ENCODE measurements around the gene TOM1L2. TPM values are rescaled to one million over a fixed set of nuclear protein-coding genes. Genes with fewer than 3 reads are reported as not detected.

Gene TOM1L2
- total RNA-seq, 1 experiment from 2014 or later, result 45.2 TPM

DNA sequence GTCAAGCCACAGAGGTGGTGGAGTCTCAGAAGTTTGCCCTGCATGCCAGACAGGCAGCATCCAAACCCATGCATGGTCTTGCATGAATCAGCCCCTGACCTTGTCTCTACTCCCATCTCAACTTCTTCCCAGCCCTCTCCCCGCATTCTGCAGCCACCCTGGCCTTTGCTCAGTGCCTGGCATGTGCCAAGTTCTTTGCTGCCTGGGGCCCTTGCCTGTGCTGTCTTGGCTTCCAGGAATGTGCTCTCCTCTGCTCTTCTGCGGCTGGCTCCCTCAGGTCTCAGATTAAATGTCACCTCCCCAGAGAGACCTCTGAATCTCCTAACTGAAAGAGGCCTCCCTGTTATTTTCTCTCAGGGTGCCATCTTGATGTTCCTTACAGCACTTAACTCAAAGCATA lies 18.1 kb upstream of the TOM1L2 start:
- ATAC-seq (peak; percentile 58), DNase-seq (ENCODE audit: low read depth, low spot score) (no peak)
- POLR2A ChIA-PET, result no interaction called here
- in situ Hi-C loops (cut with HindIII; ENCODE audit: low pct_unique_long_range_greater_than_20kb, low sequenced_read_pairs) (no loop called here), intact Hi-C loops (cut with micrococcal nuclease; ENCODE audit: unreplicated experiment) (no loop called here)
- BruUV-seq (replicated peaks), result no TSS peak
- Histone ChIP-seq H3K9me3 (ENCODE audit: control insufficient read depth, insufficient read depth, low read depth, low read length) (no peaks in the 10 kb centered on the region), H3K27ac (ENCODE audit: low read length) (peak overlapping the region; percentile 78), H3K36me3 (ENCODE audit: control insufficient read depth, insufficient read depth, low read length) (no peaks in the 10 kb centered on the region), H3K4me1 (ENCODE audit: control insufficient read depth, insufficient read depth, low read length) (peaks cover 14% of the 10 kb centered on the region), H3K4me3 (ENCODE audit: low read depth in 2 of 2, low read length in 2 of 2) (no peak overlapping the region), H3K27me3 (ENCODE audit: control insufficient read depth, insufficient read depth, low read length) (no peaks in the 10 kb centered on the region)
- no peak for TF ChIP-seq POLR2AphosphoS5 (IDR thresholded peaks at IDR 0.05; ENCODE audit: low read depth, low read length)
- TF ChIP-seq, protein P1, sequence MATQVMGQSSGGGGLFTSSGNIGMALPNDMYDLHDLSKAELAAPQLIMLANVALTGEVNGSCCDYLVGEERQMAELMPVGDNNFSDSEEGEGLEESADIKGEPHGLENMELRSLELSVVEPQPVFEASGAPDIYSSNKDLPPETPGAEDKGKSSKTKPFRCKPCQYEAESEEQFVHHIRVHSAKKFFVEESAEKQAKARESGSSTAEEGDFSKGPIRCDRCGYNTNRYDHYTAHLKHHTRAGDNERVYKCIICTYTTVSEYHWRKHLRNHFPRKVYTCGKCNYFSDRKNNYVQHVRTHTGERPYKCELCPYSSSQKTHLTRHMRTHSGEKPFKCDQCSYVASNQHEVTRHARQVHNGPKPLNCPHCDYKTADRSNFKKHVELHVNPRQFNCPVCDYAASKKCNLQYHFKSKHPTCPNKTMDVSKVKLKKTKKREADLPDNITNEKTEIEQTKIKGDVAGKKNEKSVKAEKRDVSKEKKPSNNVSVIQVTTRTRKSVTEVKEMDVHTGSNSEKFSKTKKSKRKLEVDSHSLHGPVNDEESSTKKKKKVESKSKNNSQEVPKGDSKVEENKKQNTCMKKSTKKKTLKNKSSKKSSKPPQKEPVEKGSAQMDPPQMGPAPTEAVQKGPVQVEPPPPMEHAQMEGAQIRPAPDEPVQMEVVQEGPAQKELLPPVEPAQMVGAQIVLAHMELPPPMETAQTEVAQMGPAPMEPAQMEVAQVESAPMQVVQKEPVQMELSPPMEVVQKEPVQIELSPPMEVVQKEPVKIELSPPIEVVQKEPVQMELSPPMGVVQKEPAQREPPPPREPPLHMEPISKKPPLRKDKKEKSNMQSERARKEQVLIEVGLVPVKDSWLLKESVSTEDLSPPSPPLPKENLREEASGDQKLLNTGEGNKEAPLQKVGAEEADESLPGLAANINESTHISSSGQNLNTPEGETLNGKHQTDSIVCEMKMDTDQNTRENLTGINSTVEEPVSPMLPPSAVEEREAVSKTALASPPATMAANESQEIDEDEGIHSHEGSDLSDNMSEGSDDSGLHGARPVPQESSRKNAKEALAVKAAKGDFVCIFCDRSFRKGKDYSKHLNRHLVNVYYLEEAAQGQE (IDR thresholded peaks at IDR 0.05; ENCODE audit: insufficient read depth in 1 of 2, low read depth in 2 of 2, low read length in 1 of 2), result no peak
- TF ChIP-seq TCF7L2 (IDR thresholded peaks at IDR 0.05; ENCODE audit: low read depth, low read length), result no peak
- TF ChIP-seq, protein P2, sequence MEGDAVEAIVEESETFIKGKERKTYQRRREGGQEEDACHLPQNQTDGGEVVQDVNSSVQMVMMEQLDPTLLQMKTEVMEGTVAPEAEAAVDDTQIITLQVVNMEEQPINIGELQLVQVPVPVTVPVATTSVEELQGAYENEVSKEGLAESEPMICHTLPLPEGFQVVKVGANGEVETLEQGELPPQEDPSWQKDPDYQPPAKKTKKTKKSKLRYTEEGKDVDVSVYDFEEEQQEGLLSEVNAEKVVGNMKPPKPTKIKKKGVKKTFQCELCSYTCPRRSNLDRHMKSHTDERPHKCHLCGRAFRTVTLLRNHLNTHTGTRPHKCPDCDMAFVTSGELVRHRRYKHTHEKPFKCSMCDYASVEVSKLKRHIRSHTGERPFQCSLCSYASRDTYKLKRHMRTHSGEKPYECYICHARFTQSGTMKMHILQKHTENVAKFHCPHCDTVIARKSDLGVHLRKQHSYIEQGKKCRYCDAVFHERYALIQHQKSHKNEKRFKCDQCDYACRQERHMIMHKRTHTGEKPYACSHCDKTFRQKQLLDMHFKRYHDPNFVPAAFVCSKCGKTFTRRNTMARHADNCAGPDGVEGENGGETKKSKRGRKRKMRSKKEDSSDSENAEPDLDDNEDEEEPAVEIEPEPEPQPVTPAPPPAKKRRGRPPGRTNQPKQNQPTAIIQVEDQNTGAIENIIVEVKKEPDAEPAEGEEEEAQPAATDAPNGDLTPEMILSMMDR (IDR thresholded peaks at IDR 0.05), result no peak
- no peak for TF ChIP-seq SIN3A (IDR thresholded peaks at IDR 0.05; ENCODE audit: borderline replicate concordance, insufficient read depth, low read depth, low read length)
- CTCF ChIA-PET, result no interaction called here

DNA sequence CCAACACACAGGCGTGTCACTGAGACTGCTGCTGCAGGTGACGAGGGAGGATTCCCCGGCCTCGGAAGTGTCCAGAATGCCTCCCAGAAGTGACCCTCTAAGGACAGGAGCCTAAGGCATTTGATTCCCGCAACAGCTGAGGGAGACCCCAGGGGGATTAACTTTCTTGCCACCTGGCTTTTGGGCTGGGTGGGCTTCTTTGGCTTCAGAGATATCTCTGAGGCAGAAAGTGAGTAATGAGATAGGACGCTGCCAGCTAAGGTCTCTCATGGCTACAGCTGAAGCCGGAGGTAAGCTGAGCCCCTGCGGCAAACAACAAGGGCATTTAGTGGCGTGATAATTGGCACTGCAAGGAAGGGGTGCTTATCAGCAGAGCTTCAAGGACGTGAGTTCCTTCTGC lies 17.4 kb upstream of the TOM1L2 start:
- POLR2A ChIA-PET, result interaction anchor here (0.6 kb wide), 1 partner anchor 14 kb away, joined by 4 read pairs; no protein-coding TSS in a partner anchor
- Histone ChIP-seq H3K27ac (ENCODE audit: low read length) (peak overlapping the region; percentile 78; the same call in 1 of the 2 replicates), H3K36me3 (ENCODE audit: control insufficient read depth, insufficient read depth, low read length) (no peaks in the 10 kb centered on the region), H3K4me3 (ENCODE audit: low read depth in 2 of 2, low read length in 2 of 2) (no peak overlapping the region), H3K9me3 (ENCODE audit: control insufficient read depth, insufficient read depth, low read depth, low read length) (no peaks in the 10 kb centered on the region), H3K27me3 (ENCODE audit: control insufficient read depth, insufficient read depth, low read length) (no peaks in the 10 kb centered on the region), H3K4me1 (ENCODE audit: control insufficient read depth, insufficient read depth, low read length) (peaks cover 14% of the 10 kb centered on the region)
- no peak for TF ChIP-seq POLR2AphosphoS5 (IDR thresholded peaks at IDR 0.05; ENCODE audit: low read depth, low read length)
- TF ChIP-seq, protein P1 (IDR thresholded peaks at IDR 0.05; ENCODE audit: insufficient read depth in 1 of 2, low read depth in 2 of 2, low read length in 1 of 2), result no peak
- TF ChIP-seq TCF7L2 (IDR thresholded peaks at IDR 0.05; ENCODE audit: low read depth, low read length), result no peak
- TF ChIP-seq, protein P2 (IDR thresholded peaks at IDR 0.05), result no peak
- TF ChIP-seq SIN3A (IDR thresholded peaks at IDR 0.05; ENCODE audit: borderline replicate concordance, insufficient read depth, low read depth, low read length), result no peak
- intact Hi-C loops (cut with micrococcal nuclease; ENCODE audit: unreplicated experiment), result no loop called here
- in situ Hi-C loops (cut with HindIII; ENCODE audit: low pct_unique_long_range_greater_than_20kb, low sequenced_read_pairs), result no loop called here
- CTCF ChIA-PET, result no interaction called here
- ATAC-seq, result no peak
- no TSS peak for BruUV-seq (replicated peaks)
- no peak for DNase-seq (ENCODE audit: low read depth, low spot score)

Data from Panc1 (cell line).